HG03095 (cell line): Measurements from ENCODE around the gene BLOC1S3.

Experiments
- ATAC-seq: cut with Tn5 transposase; IDR thresholded peaks from one replicate; pipeline ENCODE4 v1.9.1; 2021; ENCODE audit warnings: moderate library complexity; ENCODE audit not compliant: unreplicated experiment

Gene BLOC1S3

DNA sequence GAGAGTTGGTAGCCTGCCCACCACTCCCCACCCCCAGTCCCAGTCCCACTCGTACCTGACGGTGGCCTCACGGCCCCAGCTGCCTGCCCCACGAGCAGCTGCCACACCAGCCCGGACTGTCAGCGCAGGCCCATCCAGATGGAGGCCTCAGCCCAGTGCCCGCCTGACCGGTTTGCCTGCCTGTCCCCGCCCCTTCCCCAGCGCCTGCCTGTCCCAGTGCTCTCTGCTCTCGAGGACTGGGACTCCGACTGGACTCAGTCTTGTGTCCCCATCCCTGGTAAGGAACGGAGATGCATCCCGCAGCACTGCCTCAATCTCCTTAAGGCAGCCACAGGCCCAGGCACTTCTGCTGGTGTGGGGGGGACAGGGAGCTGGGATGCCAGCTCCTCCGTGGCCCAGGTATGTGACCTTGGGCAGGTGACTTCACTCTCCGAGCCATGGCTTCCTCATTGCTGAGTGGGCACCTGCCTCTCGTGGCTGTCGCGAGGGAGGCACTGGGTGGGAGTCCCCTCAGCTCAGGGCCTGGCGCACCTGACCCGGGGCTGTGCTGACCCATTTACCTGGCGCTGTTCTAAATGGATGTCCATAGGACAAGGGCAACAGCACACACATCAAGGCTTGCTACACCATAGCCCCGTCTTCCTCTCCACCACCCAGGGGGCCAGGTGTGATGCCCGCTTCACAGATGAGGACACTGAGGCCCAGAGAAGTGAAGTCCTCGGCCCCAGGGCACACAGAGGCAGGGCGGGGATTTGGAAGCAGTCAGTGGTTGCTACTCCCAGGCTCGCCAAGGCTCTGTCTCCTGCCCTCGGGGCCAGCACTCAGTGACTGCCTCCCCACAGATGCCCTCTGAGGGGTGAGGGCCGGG, 17.5 kb upstream of the BLOC1S3 start, which contains the start of gene NKPD1:
Gene NKPD1, minus strand, starts transcription at position 113 of the 868 bp plus-strand sequence. CDS start 832 bp downstream, outside the sequence.
- ATAC-seq = no peak

GRCh38 chr19:45161738-45162607, 16.6 kb upstream of the BLOC1S3 start:
- ATAC-seq = no peak

DNA sequence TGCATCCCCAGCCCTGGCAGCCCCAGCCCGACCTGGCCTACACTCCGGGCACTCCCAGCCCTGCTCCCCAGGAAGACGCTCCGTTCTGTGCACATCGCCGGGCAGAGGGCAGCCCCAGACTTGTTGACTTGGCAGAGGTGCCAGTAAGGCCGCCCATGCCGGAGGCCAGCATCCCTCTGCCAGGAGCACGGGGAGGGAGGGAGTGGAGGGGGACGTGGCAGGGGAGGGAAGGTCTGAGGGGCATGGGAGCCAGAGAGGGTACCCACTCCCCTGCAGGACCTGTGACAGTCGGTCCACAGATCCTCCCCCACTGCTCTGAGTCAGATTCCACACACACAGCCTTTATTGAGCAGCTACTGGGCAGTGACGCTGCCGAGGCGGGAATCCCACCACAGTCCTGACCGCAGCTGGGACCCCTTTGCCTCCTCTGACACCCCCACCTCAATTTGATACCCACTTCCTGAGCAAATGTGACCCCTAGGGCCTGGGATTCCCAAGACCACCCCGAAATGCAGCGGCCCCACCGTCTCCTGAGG, 15.9 kb upstream of the BLOC1S3 start:
- ATAC-seq = no peak

DNA sequence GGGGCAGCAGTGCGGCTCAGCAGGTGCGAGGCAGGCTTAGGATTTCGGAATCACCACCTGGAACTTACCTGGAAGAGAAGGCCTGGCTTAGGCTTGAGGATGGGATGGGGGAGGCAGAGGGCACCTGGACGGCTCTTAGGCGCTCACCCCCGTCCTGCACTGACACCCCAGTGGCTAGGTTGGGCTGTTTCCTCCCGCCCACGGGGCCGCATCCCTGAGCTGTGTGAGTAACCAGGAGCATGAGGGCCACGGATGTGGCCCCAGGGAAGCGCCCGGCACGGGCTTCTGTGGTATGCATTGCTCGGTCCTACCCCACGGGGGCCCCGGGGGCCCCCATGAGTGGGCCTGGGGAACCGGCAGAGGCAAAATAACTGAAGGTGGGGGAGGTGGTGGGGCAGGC, 15.4 kb upstream of the BLOC1S3 start:
- no peak for ATAC-seq

DNA sequence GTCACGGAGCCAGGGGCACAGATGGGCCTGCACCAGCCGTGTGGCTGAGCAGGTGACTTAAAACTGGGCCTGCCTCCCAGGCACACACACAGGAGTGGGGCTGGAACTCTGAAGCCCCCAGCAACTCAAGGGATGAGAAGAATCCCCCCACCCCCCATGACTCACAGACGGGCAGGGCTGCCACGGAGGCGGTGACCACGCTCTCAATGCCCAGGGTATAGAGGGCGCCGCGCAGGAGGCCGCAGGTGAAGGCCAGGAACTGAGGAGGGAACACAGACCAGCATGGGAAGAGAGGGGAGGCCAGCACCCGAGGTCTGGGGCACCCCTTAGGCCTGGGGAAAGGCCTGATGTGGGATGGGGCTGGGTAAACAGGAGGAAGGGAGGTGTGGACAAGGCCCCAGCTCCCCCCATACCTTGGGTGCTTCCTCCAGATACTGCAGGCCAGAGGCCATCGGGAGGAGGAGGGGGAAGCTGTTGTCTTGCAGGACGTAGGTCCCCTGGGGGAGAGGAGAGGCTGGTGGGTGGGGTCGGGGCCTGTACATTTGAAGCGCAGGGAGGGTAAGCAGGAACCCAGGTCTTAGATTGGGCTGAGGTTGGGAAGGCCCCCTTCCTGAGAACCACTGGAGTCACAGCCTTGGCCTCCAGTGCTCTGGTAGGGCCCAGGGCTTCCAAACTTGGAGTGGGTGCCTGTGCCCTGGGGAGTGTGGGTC, 14.7 kb upstream of the BLOC1S3 start:
- no peak for ATAC-seq

GRCh38 chr19:45164577-45165335, 13.8 kb upstream of the BLOC1S3 start:
- peak; percentile 67 for ATAC-seq

GRCh38 chr19:45166723-45167252, 11.8 kb upstream of the BLOC1S3 start:
- ATAC-seq = no peak

- no peak for ATAC-seq
These were observed 9.7 kb upstream of the BLOC1S3 start for GRCh38 chr19:45168767-45169351.

DNA sequence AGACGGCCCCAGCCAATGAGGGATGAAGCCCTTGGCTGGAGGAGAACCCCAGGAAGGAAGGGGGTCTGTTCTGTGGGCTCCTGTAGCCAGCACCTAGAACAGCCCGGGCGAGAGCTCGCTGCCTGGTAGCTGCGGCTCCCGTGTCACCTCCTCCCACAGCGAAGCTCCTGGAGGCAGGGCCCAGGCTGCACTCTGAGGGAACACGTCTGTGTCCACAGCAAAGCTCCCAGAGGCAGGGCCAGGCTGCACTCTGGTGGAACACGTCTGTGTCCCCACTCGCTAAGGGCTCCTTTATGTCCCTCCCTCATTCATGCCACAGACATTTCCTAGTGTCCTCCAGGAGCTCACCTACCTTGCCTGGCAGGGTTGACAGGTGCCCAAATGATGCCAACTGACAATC, 9.0 kb upstream of the BLOC1S3 start:
- no peak for ATAC-seq

GRCh38 chr19:45170146-45171106, 8.2 kb upstream of the BLOC1S3 start:
- ATAC-seq = no peak

DNA sequence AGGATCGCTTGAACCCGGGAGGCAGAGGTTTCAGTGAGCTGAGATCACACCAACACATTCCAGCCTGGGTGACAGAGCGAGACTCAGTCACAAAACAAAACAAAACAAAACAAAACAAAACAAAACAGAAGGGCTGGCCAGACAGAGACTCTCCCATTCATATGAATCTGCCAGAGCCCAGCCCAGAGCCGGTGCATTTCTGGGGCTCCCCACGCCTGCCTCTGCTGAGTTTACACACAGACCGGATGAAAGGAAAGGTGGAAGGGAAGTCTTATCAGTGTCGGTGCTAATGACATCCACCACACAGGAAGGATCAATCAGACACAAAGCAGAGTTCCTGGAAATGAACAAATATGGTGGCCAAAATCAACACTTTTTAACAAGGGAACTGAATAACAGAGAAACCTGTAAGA, 7.4 kb upstream of the BLOC1S3 start:
- ATAC-seq = no peak

GRCh38 chr19:45172173-45172572, 6.4 kb upstream of the BLOC1S3 start:
- no peak for ATAC-seq

GRCh38 chr19:45172611-45173208, 5.9 kb upstream of the BLOC1S3 start:
- ATAC-seq = no peak

GRCh38 chr19:45173816-45174215, 4.8 kb upstream of the BLOC1S3 start:
- no peak for ATAC-seq

DNA sequence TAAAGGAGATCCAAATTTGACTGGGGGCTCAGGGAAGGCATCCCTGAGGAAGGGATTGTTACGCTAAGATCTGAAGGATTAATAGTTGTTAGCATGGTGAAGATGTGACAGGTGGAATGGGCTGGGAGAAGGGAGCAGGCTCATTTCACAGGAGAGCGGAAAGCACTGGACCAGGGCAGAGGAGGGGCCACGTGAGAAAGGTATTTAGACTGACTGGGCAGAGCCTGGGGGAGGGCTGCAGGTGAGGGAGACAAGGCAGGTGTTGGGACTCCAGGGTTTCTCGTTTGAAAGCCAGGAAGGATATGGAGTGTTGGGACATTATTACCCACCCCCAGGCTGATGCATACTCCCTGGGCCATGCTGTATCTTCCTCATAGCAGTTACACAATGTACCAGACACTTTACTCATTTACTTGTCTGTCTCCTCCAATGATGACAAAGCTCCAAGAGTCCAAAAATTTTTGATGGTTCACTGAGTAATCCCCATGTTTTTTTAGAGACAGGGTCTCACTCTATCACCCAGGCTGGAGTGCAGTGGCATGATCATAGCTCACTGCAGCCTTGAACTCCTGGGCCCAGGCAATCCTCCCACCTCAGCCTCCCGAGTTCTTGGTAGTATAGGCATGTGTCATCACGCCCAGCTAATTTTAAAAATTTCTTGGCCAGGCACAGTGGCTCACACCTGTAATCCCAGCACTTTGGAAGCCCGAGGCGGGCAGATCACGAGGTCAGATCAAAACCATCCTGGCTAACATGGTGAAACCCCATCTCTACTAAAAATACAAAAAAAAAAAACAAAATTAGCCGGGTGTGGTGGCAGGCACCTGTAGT, 2.9 kb upstream of the BLOC1S3 start:
- ATAC-seq = no peak

GRCh38 chr19:45177817-45178261, 745 bp upstream of the BLOC1S3 start, which contains the start of gene TRAPPC6A:
TSS of gene TRAPPC6A (minus strand) at chr19:45178237. CDS start at chr19:45178218, 19 bp downstream.
- ATAC-seq = no peak
